Endodermal cell (in vitro differentiated cells): ENCODE measurements around the gene MOB3B. TPM values are rescaled to one million over a fixed set of nuclear protein-coding genes. Genes with fewer than 3 reads are reported as not detected.

Experiments
- DNase-seq: peaks from one replicate; pipeline ENCODE4 v3.0.0-alpha.2; 2017
- H3K27ac ChIP-seq: 2 replicates; pipeline ENCODE4 v1.5.1; 2013; ENCODE audit warnings: mild to moderate bottlenecking, low read depth, low read length, moderate library complexity
- H3K27me3 ChIP-seq: 2 replicates; pipeline ENCODE4 v1.6.1; 2013; ENCODE audit warnings: mild to moderate bottlenecking, low read length, moderate library complexity; ENCODE audit not compliant: insufficient read depth, control insufficient read depth, poor library complexity, severe bottlenecking
- H3K36me3 ChIP-seq: 2 replicates; pipeline ENCODE4 v1.7.0; 2013; ENCODE audit warnings: mild to moderate bottlenecking, low read length, moderate library complexity; ENCODE audit not compliant: control insufficient read depth, insufficient read depth
- H3K4me1 ChIP-seq: one replicate; pipeline ENCODE4 v1.7.0; 2013; ENCODE audit warnings: low read length; ENCODE audit not compliant: control insufficient read depth, insufficient read depth
- H3K4me3 ChIP-seq: 2 replicates; pipeline ENCODE4 v1.5.1; 2013; ENCODE audit warnings: mild to moderate bottlenecking, low read length, moderate library complexity
- H3K9ac ChIP-seq: 2 replicates; pipeline ENCODE4 v1.6.1; 2013; ENCODE audit warnings: mild to moderate bottlenecking, low read length, moderate library complexity; ENCODE audit not compliant: poor library complexity, severe bottlenecking; ENCODE audit errors: extremely low read depth
- H3K9me3 ChIP-seq: 2 replicates; pipeline ENCODE4 v1.6.1; 2013; ENCODE audit warnings: mild to moderate bottlenecking, low read length, moderate library complexity; ENCODE audit not compliant: control insufficient read depth
- H3K27ac Mint-ChIP-seq: 2 replicates; pipeline ENCODE4 v1.8.0; 2020; ENCODE audit warnings: mixed read lengths
- H3K27me3 Mint-ChIP-seq: 2 replicates; pipeline ENCODE4 v1.8.0; 2021; ENCODE audit warnings: mild to moderate bottlenecking, mixed read lengths; ENCODE audit not compliant: insufficient read depth
- H3K36me3 Mint-ChIP-seq: 2 replicates; pipeline ENCODE4 v1.8.0; 2020; ENCODE audit warnings: low read depth, mixed read lengths
- H3K4me1 Mint-ChIP-seq: 2 replicates; pipeline ENCODE4 v1.8.0; 2020; ENCODE audit warnings: mixed read lengths
- H3K4me3 Mint-ChIP-seq: 2 replicates; pipeline ENCODE4 v1.8.0; 2020; ENCODE audit warnings: mild to moderate bottlenecking, moderate library complexity, mixed read lengths
- H3K9me3 Mint-ChIP-seq: 2 replicates; pipeline ENCODE4 v1.8.0; 2020; ENCODE audit warnings: mild to moderate bottlenecking, mixed read lengths
- CTCF ChIP-seq: fragments of 200-600 bp; sonication (generic); conservative IDR thresholded peaks from 2 replicates; pipeline ENCODE4 v1.5.0; 2021; ENCODE audit warnings: antibody characterized with exemption, mild to moderate bottlenecking
- WGBS, 2 experiments: methylation state at CpG; one replicate each; pipeline versions ENCODE4 v1.1.5 to v1.1.7; 2013; ENCODE audit warnings: missing lambda C conversion rate in 2 of 2, mixed read lengths in 1 of 2; ENCODE audit not compliant: insufficient coverage in 1 of 2, insufficient read length in 1 of 2; 5-methylcytosine and 5-hydroxymethylcytosine counted together
- total RNA-seq, 2 donors: library from RNA; stranded (reverse); fragmentation: NEBNext Ultra II Directional in 1 of 2; extraction: Animal tissue kit (Norgen Biotek cat#: 25700) in 1 of 2; gene quantifications; 2 replicates in 1 of 2; 3 replicates in 1 of 2; pipeline ENCODE4 v1.2.1, GENCODE V29; 2021

MOB3B gene
- total RNA-seq, 2 donors from 2014 or later: 5.6 to 6.2 TPM

- Histone ChIP-seq H3K9ac (no peak overlapping the region), H3K36me3 (no peaks in the 10 kb centered on the region), H3K27me3 (no peaks in the 10 kb centered on the region), H3K9me3 (no peaks in the 10 kb centered on the region), H3K4me1 (no peaks in the 10 kb centered on the region), H3K4me3 (no peak overlapping the region), H3K27ac (no peak overlapping the region)
- Mint-ChIP-seq H3K9me3 (no peaks in the 10 kb centered on the region), H3K4me3 (no peak overlapping the region), H3K27ac (no peak overlapping the region), H3K36me3 (no peaks in the 10 kb centered on the region), H3K4me1 (peaks cover 4% of the 10 kb centered on the region), H3K27me3 (peaks cover 8% of the 10 kb centered on the region)
- DNase-seq: no peak
- TF ChIP-seq CTCF: no peak
- 95 to 100% methylated on average over 1 to 7 of the region's 7 CpGs for WGBS, 2 experiments
These were observed 236.8 kb downstream of the MOB3B start for GRCh38 chr9:27292659-27293405.

GRCh38 chr9:27291292-27291691, 238.3 kb downstream of the MOB3B start:
- no peak for TF ChIP-seq CTCF
- Histone ChIP-seq H3K27ac (no peak overlapping the region), H3K27me3 (no peaks in the 10 kb centered on the region), H3K4me1 (no peaks in the 10 kb centered on the region), H3K9me3 (no peaks in the 10 kb centered on the region), H3K9ac (no peak overlapping the region), H3K36me3 (no peaks in the 10 kb centered on the region), H3K4me3 (no peak overlapping the region)
- Mint-ChIP-seq H3K4me1 (peaks cover 4% of the 10 kb centered on the region), H3K27me3 (peaks cover 8% of the 10 kb centered on the region), H3K27ac (no peak overlapping the region), H3K9me3 (no peaks in the 10 kb centered on the region), H3K36me3 (no peaks in the 10 kb centered on the region), H3K4me3 (no peak overlapping the region)
- WGBS, 2 experiments: 89 to 92% methylated on average over 7 to 8 of the region's 8 CpGs
- DNase-seq: no peak

GRCh38 chr9:27282269-27282668, 247.3 kb downstream of the MOB3B start:
- WGBS, 2 experiments: 89 to 90% methylated on average over 3 to 7 of the region's 7 CpGs
- no peak for TF ChIP-seq CTCF
- H3K4me1 Mint-ChIP-seq: no peaks in the 10 kb centered on the region
- Histone ChIP-seq H3K4me3 (no peak overlapping the region), H3K4me1 (no peaks in the 10 kb centered on the region), H3K27me3 (no peaks in the 10 kb centered on the region), H3K9me3 (no peaks in the 10 kb centered on the region), H3K36me3 (no peaks in the 10 kb centered on the region), H3K9ac (no peak overlapping the region), H3K27ac (no peak overlapping the region)
- H3K27me3 Mint-ChIP-seq: no peaks in the 10 kb centered on the region
- no peaks in the 10 kb centered on the region for H3K9me3 Mint-ChIP-seq
- H3K4me3 Mint-ChIP-seq: no peak overlapping the region
- no peaks in the 10 kb centered on the region for H3K36me3 Mint-ChIP-seq
- no peak for DNase-seq
- H3K27ac Mint-ChIP-seq: no peak overlapping the region
